GM18951 (cell line): ENCODE results near the gene FRMPD4.

Experiments used
- POLR2A ChIP-seq: IDR thresholded peaks from 4 replicates; pipeline ENCODE4 v1.6.1; 2011; ENCODE audit warnings: mild to moderate bottlenecking; ENCODE audit not compliant: insufficient read length, insufficient read depth; ENCODE audit errors: extremely low read depth
- in situ Hi-C: fragments of 300-500 bp; cut with MboI; formaldehyde crosslinking; loops from one replicate; pipeline ENCODE4 v1.12.0; 2022; ENCODE audit warnings: low sequenced_read_pairs, mixed read lengths, inconsistent platforms; ENCODE audit not compliant: unreplicated experiment

The FRMPD4 gene

DNA sequence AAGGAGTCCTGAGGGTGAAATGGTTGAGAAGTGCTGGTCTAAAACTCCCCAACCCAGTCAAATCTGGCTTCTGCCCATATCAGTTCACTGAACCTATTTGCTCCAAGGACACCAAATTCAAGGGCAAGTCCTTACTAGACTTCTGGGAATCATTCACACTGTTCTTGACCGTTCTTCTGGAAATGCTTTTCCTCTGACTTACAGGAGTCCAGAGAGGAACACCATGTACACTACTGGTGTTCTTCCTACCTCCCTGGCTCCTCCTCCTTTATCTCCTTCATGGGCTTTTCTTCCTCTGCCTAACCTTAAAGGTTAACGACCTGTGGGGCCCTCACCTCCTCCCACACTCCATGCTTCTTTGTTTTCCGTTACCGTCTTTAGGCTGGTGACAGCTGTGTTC is 281.3 kb downstream of the FRMPD4 start:
- TF ChIP-seq POLR2A = no peak
- in situ Hi-C loops = no loop called here

GRCh38 chrX:12421918-12422317 is 283.6 kb downstream of the FRMPD4 start:
- in situ Hi-C loops = no loop called here
- TF ChIP-seq POLR2A = no peak

DNA sequence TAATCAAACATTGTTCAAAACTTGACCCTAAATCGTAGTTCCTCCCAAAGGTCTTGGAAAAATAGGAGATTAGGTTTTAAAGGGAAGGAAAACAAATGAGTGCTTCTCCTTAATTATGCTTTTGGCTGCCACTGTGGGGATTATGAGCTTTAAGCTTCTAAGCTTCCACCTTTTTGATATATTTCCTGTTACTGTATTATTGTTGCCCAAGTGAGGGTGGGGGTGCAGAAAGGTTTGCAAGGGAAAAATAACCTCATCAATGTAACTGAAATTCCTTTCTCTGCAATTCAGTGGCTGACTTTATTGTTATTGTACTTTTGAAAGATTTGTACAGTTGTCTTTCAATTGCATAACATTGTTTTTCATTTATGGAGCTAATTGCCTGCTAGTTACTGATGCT is 285.1 kb downstream of the FRMPD4 start:
- in situ Hi-C loops = no loop called here
- TF ChIP-seq POLR2A = no peak

DNA sequence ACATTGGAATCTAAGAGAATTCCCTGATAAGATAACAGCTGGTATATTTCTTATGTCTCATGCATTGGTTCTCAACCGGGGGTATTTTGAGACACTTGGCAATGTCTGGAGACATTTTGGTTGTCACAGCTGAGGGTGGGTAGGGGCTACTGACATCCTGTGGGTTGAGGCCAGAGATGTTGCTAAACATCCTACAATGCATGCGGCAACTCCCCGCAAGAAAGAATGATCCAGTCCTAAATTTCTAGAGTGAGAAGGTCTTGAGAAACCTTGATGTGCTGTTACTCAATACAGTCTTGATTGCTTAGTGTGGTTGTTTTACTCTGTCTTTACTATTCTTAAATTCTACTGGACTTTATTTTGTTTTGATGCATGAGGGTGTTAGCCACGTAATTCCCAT is 287.2 kb downstream of the FRMPD4 start:
- no peak for TF ChIP-seq POLR2A
- in situ Hi-C loops = no loop called here

- no peak for TF ChIP-seq POLR2A
- in situ Hi-C loops = no loop called here
Observed at GRCh38 chrX:12426420-12426819, 288.1 kb downstream of the FRMPD4 start.

DNA sequence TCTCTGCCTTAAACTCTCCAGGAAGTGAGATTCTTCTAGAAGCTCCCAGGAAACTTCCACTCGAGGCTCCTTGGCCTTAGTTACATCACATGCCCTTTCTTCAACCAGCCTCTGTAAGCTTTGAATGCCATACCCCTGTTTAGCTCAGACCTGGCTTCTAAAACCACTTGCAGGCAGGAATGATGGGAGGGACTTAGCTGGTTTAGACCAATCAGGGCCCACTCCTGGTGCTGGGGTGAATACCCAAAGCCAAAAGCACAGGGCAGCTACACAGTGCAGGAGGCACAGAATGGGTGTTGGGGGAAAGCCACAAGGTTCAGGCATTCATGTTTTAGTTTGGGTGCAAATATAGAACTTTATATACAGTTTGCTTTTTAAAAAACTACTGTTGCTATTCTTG is 296.2 kb downstream of the FRMPD4 start:
- in situ Hi-C loops = no loop called here
- no peak for TF ChIP-seq POLR2A

- in situ Hi-C loops = no loop called here
- no peak for TF ChIP-seq POLR2A
Observed at GRCh38 chrX:12439416-12439815, 301.1 kb downstream of the FRMPD4 start.

- no peak for TF ChIP-seq POLR2A
- in situ Hi-C loops = no loop called here
Observed at GRCh38 chrX:12440246-12440645, 302.0 kb downstream of the FRMPD4 start.

GRCh38 chrX:12441381-12442128 is 303.3 kb downstream of the FRMPD4 start:
- in situ Hi-C loops = no loop called here
- TF ChIP-seq POLR2A = no peak

- TF ChIP-seq POLR2A = no peak
- in situ Hi-C loops = no loop called here
Observed at GRCh38 chrX:12443534-12444098, 305.3 kb downstream of the FRMPD4 start.

DNA sequence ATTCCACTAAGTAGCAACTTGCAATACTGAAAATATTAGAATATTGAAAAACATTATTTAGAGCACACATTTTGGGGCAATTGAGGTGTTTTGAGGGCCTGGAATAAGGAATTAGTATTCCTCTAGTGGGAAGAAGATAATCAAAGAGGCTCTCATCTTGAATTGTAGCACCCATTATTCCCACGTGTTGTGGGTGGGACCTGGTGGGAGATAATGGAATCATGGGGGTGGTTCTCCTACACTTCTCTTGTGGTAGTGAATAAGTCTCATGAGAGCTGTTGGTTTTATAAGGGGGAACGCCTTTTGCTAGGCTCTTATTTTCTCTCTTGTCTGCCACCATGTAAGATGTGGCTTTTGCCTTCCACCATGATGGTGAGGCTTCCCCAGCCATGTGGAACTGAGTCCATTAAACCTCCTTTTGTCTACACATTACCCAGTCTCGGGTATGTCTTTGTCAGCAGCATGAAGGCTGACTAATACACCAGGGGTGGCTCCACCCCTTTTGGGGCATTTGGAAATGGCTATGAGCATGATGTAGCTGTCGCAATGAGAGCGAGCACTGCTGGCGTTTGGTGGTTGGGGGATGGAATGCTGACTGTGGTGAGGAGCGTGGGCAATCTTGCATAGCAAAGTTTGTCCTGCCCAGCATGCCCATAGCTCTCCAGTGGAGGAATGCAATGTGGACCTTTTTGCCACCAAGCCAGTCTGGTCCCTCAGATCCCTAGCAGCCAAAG is 308.2 kb downstream of the FRMPD4 start:
- in situ Hi-C loops = no loop called here
- TF ChIP-seq POLR2A = no peak

GRCh38 chrX:12447448-12448064 is 309.3 kb downstream of the FRMPD4 start:
- in situ Hi-C loops = no loop called here
- TF ChIP-seq POLR2A = no peak

DNA sequence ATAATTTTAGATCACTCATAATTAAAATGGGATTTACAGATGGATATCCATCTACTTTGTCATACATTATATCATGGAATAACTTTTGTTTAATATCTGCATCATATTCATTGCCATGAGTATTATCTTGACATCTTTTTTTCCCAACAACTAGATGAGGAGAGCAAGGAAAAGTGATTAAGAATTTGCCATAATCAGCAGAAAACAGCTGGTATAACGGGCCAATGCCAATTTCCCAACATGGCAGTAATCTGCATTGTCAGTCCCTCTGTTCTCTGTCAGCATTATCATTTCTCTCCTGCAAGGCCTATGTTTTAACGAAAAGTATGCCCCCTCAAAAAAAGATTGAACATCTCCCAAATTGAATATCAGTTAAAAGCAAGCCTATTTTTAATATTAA is 314.0 kb downstream of the FRMPD4 start:
- in situ Hi-C loops = no loop called here
- TF ChIP-seq POLR2A = no peak
